Measurements from ENCODE around the gene AFF3.
A peak's percentile ranks its signal among the peaks of the same experiment; 100 is the strongest.

Gene AFF3

GRCh38 chr2:100143286-100143685, 896 bp upstream of the AFF3 start:
- Histone ChIP-seq H3K27me3 (ENCODE audit: control insufficient read depth, insufficient read depth, low read length) (no peaks in the 10 kb centered on the region), H3K27ac (ENCODE audit: low read depth, low read length) (no peak overlapping the region), H3K36me3 (ENCODE audit: control insufficient read depth, insufficient read depth, low read length) (no peaks in the 10 kb centered on the region), H3K4me3 (ENCODE audit: low read length) (no peak overlapping the region), H3K4me1 (ENCODE audit: control insufficient read depth, insufficient read depth, low read length) (no peaks in the 10 kb centered on the region), H3K9ac (ENCODE audit: low read length) (no peak overlapping the region)

DNA sequence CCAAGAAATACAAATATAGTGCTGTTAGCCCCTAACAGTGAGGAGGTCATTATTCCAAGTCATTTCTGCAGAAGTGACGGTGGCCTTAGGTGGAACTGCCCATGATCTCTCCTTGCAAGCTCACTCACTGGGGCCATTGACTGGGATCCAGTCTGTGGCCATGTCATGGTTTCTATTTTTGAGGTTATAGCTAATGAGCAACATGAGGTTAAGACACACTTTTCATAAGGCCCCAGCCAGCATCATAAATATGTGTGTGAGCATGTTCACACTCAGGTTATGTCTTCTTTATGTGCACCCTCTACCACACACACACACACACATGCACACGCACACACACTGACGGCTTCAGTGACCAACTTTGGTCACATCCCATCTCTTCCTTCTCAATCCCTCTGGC, 484 bp downstream of the AFF3 start:
- Histone ChIP-seq H3K36me3 (ENCODE audit: control insufficient read depth, insufficient read depth, low read length) (no peaks in the 10 kb centered on the region), H3K9ac (ENCODE audit: low read length) (no peak overlapping the region), H3K27me3 (ENCODE audit: control insufficient read depth, insufficient read depth, low read length) (no peaks in the 10 kb centered on the region), H3K27ac (ENCODE audit: low read depth, low read length) (no peak overlapping the region), H3K4me1 (ENCODE audit: control insufficient read depth, insufficient read depth, low read length) (no peaks in the 10 kb centered on the region), H3K4me3 (ENCODE audit: low read length) (peak overlapping the region; percentile 29)

GRCh38 chr2:100140582-100140981, 1.8 kb downstream of the AFF3 start:
- no peaks in the 10 kb centered on the region for H3K36me3 ChIP-seq (ENCODE audit: control insufficient read depth, insufficient read depth, low read length)
- no peaks in the 10 kb centered on the region for H3K4me1 ChIP-seq (ENCODE audit: control insufficient read depth, insufficient read depth, low read length)
- H3K27me3 ChIP-seq (ENCODE audit: control insufficient read depth, insufficient read depth, low read length) = no peaks in the 10 kb centered on the region
- no peak overlapping the region for H3K4me3 ChIP-seq (ENCODE audit: low read length)
- no peak overlapping the region for H3K9ac ChIP-seq (ENCODE audit: low read length)
- no peak overlapping the region for H3K27ac ChIP-seq (ENCODE audit: low read depth, low read length)

DNA sequence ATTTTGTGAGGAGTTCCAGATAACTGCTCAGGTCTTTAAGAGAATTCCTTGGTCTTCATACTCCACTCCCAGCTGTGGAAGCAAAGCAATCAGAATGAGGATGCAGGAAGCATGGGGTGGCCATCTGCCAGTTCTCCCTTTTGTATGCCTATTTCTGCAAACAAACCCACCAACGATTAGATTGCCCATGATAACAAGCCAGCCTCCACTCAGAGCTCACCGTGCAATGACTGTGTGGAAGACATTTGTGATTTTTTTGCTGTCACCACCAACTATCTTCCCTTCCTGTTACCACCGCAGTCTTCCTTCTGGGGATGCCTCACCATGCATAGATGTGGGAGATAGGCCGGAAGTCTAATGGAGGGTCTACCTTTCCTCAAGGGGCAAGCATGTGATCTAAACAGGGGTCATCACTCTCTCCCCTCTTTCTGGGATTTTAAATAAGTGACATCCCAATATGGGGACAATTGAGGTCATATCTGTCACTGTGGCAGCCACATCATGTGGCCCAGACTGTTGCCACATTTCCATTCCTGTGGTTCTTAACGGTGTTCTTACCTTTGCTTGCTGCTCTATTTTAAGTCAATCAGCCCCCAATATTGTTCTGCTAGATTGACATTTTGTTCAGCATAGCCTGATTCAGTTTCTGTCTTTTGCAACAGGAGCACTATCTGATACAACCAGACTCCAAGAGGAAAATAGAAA, 4.4 kb downstream of the AFF3 start:
- Histone ChIP-seq H3K4me3 (ENCODE audit: low read length) (no peak overlapping the region), H3K4me1 (ENCODE audit: control insufficient read depth, insufficient read depth, low read length) (no peaks in the 10 kb centered on the region), H3K27ac (ENCODE audit: low read depth, low read length) (no peak overlapping the region), H3K36me3 (ENCODE audit: control insufficient read depth, insufficient read depth, low read length) (no peaks in the 10 kb centered on the region), H3K27me3 (ENCODE audit: control insufficient read depth, insufficient read depth, low read length) (no peaks in the 10 kb centered on the region), H3K9ac (ENCODE audit: low read length) (no peak overlapping the region)

- no peaks in the 10 kb centered on the region for H3K4me1 ChIP-seq (ENCODE audit: control insufficient read depth, insufficient read depth, low read length)
- no peak overlapping the region for H3K9ac ChIP-seq (ENCODE audit: low read length)
- no peak overlapping the region for H3K27ac ChIP-seq (ENCODE audit: low read depth, low read length)
- H3K4me3 ChIP-seq (ENCODE audit: low read length) = no peak overlapping the region
- H3K27me3 ChIP-seq (ENCODE audit: control insufficient read depth, insufficient read depth, low read length) = no peaks in the 10 kb centered on the region
- H3K36me3 ChIP-seq (ENCODE audit: control insufficient read depth, insufficient read depth, low read length) = no peaks in the 10 kb centered on the region
Measured at GRCh38 chr2:100137318-100137717, 5.1 kb downstream of the AFF3 start.

DNA sequence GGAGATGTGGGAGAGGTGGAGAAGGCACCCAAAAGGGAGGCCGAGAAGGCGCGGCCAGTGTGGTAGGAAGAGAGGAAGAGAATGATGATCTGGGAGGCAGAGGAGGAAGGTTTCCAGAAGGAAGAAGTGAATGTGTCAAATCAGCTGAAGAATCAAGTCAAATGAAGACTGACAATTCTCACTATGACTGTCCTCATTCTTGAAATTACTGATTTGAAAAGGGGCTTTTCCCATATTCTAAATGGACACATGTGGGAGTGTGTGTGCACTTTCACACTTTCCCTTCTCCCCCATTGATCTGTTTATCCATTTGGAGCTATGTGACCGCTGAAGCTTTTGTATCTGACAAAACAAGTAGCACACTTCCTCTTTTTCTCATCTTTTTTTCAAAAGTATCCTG, 6.1 kb downstream of the AFF3 start:
- H3K36me3 ChIP-seq (ENCODE audit: control insufficient read depth, insufficient read depth, low read length) = no peaks in the 10 kb centered on the region
- no peak overlapping the region for H3K4me3 ChIP-seq (ENCODE audit: low read length)
- no peaks in the 10 kb centered on the region for H3K27me3 ChIP-seq (ENCODE audit: control insufficient read depth, insufficient read depth, low read length)
- no peaks in the 10 kb centered on the region for H3K4me1 ChIP-seq (ENCODE audit: control insufficient read depth, insufficient read depth, low read length)
- H3K9ac ChIP-seq (ENCODE audit: low read length) = no peak overlapping the region
- H3K27ac ChIP-seq (ENCODE audit: low read depth, low read length) = no peak overlapping the region

GRCh38 chr2:100135415-100135814, 7.0 kb downstream of the AFF3 start:
- Histone ChIP-seq H3K4me1 (ENCODE audit: control insufficient read depth, insufficient read depth, low read length) (no peaks in the 10 kb centered on the region), H3K27me3 (ENCODE audit: control insufficient read depth, insufficient read depth, low read length) (no peaks in the 10 kb centered on the region), H3K36me3 (ENCODE audit: control insufficient read depth, insufficient read depth, low read length) (no peaks in the 10 kb centered on the region), H3K4me3 (ENCODE audit: low read length) (no peak overlapping the region), H3K9ac (ENCODE audit: low read length) (no peak overlapping the region), H3K27ac (ENCODE audit: low read depth, low read length) (no peak overlapping the region)

- H3K9ac ChIP-seq (ENCODE audit: low read length) = no peak overlapping the region
- H3K27ac ChIP-seq (ENCODE audit: low read depth, low read length) = no peak overlapping the region
- no peaks in the 10 kb centered on the region for H3K36me3 ChIP-seq (ENCODE audit: control insufficient read depth, insufficient read depth, low read length)
- no peaks in the 10 kb centered on the region for H3K4me1 ChIP-seq (ENCODE audit: control insufficient read depth, insufficient read depth, low read length)
- no peaks in the 10 kb centered on the region for H3K27me3 ChIP-seq (ENCODE audit: control insufficient read depth, insufficient read depth, low read length)
- H3K4me3 ChIP-seq (ENCODE audit: low read length) = no peak overlapping the region
Measured at GRCh38 chr2:100130595-100131391, 11.6 kb downstream of the AFF3 start.

- H3K36me3 ChIP-seq (ENCODE audit: control insufficient read depth, insufficient read depth, low read length) = no peaks in the 10 kb centered on the region
Measured at GRCh38 chr2:100126897-100127401, 15.4 kb downstream of the AFF3 start.

GRCh38 chr2:100126201-100126600, 16.2 kb downstream of the AFF3 start:
- Histone ChIP-seq H3K36me3 (ENCODE audit: control insufficient read depth, insufficient read depth, low read length) (no peaks in the 10 kb centered on the region), H3K27ac (ENCODE audit: low read depth, low read length) (no peak overlapping the region), H3K27me3 (ENCODE audit: control insufficient read depth, insufficient read depth, low read length) (no peaks in the 10 kb centered on the region), H3K9ac (ENCODE audit: low read length) (no peak overlapping the region), H3K4me3 (ENCODE audit: low read length) (no peak overlapping the region), H3K4me1 (ENCODE audit: control insufficient read depth, insufficient read depth, low read length) (no peaks in the 10 kb centered on the region)

More at GRCh38 chr2:100126897-100127401, 15.4 kb downstream of the AFF3 start:
- Histone ChIP-seq H3K27me3 (ENCODE audit: control insufficient read depth, insufficient read depth, low read length) (no peaks in the 10 kb centered on the region), H3K27ac (ENCODE audit: low read depth, low read length) (no peak overlapping the region), H3K4me1 (ENCODE audit: control insufficient read depth, insufficient read depth, low read length) (no peaks in the 10 kb centered on the region), H3K9ac (ENCODE audit: low read length) (no peak overlapping the region), H3K4me3 (ENCODE audit: low read length) (no peak overlapping the region)

DNA sequence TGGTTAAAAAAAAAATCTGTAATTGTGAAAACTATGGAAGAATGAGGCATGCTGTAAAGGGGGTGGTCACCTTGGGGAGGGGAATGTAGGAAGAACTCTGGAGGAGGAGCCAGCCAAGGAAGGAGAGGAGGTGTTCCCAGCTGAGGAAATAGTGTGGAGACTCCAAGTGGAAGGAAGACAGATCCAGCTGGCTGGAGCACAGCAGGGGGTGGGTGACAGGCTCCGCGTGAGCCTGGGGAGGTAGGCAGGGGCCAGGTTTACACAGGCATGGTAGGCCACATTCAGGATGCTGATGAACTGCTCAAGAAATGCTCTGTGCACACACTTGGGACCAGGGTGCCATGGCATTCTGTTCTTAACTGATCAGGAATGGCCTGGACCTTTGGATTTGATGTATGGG, 16.8 kb downstream of the AFF3 start:
- Histone ChIP-seq H3K36me3 (ENCODE audit: control insufficient read depth, insufficient read depth, low read length) (no peaks in the 10 kb centered on the region), H3K27me3 (ENCODE audit: control insufficient read depth, insufficient read depth, low read length) (no peaks in the 10 kb centered on the region), H3K4me1 (ENCODE audit: control insufficient read depth, insufficient read depth, low read length) (no peaks in the 10 kb centered on the region), H3K27ac (ENCODE audit: low read depth, low read length) (no peak overlapping the region), H3K4me3 (ENCODE audit: low read length) (no peak overlapping the region), H3K9ac (ENCODE audit: low read length) (no peak overlapping the region)

- Histone ChIP-seq H3K4me3 (ENCODE audit: low read length) (no peak overlapping the region), H3K36me3 (ENCODE audit: control insufficient read depth, insufficient read depth, low read length) (no peaks in the 10 kb centered on the region), H3K9ac (ENCODE audit: low read length) (no peak overlapping the region), H3K27me3 (ENCODE audit: control insufficient read depth, insufficient read depth, low read length) (no peaks in the 10 kb centered on the region), H3K4me1 (ENCODE audit: control insufficient read depth, insufficient read depth, low read length) (no peaks in the 10 kb centered on the region), H3K27ac (ENCODE audit: low read depth, low read length) (no peak overlapping the region)
Measured at GRCh38 chr2:100124761-100125160, 17.6 kb downstream of the AFF3 start.
